KMS-11 (cell line): ENCODE data around the gene ST13.
"Not testable (repeated sequence)": the region's sequence is repeated elsewhere in the genome, so short reads cannot be mapped to it uniquely, and the experiment has no call there.

ENCODE experiments used
- H2AFZ ChIP-seq: fragments of 200-600 bp; sonication (generic); 2 replicates; pipeline ENCODE4 v1.6.1; 2016; ENCODE audit warnings: antibody characterized with exemption, mixed run types, low read depth
- H3K27ac ChIP-seq: fragments of 200-600 bp; sonication (generic); 2 replicates; pipeline ENCODE4 v1.6.1; 2016; ENCODE audit warnings: mild to moderate bottlenecking, mixed run types
- H3K27me3 ChIP-seq: fragments of 200-600 bp; sonication (generic); 2 replicates; pipeline ENCODE4 v1.6.1; 2017; ENCODE audit warnings: mild to moderate bottlenecking, low read depth, mixed run types, moderate library complexity; ENCODE audit not compliant: insufficient read depth
- H3K36me3 ChIP-seq: fragments of 200-600 bp; sonication (generic); 2 replicates; pipeline ENCODE4 v1.6.1; 2017; ENCODE audit warnings: mild to moderate bottlenecking, mixed run types; ENCODE audit not compliant: insufficient read depth
- H3K4me1 ChIP-seq: fragments of 200-600 bp; sonication (generic); 2 replicates; pipeline ENCODE4 v1.6.1; 2016; ENCODE audit warnings: mild to moderate bottlenecking, low read depth, mixed run types; ENCODE audit not compliant: poor library complexity, severe bottlenecking
- H3K4me2 ChIP-seq: fragments of 200-600 bp; sonication (generic); 2 replicates; pipeline ENCODE4 v1.7.0; 2016; ENCODE audit warnings: mild to moderate bottlenecking, mixed run types
- H3K4me3 ChIP-seq: fragments of 200-600 bp; sonication (generic); IDR thresholded peaks from 2 replicates; pipeline ENCODE4 v1.6.1; 2017; ENCODE audit warnings: low read depth, low read length, mixed read lengths; ENCODE audit not compliant: insufficient read depth
- H3K79me2 ChIP-seq: fragments of 200-600 bp; sonication (generic); 2 replicates; pipeline ENCODE4 v1.6.1; 2016; ENCODE audit warnings: low read depth, mixed run types; ENCODE audit not compliant: insufficient read depth
- H3K9ac ChIP-seq: fragments of 200-600 bp; sonication (generic); 2 replicates; pipeline ENCODE4 v1.6.1; 2016; ENCODE audit warnings: mild to moderate bottlenecking, mixed run types
- H4K20me1 ChIP-seq: fragments of 200-600 bp; sonication (generic); 2 replicates; pipeline ENCODE4 v1.6.1; 2016; ENCODE audit warnings: mild to moderate bottlenecking, mixed run types; ENCODE audit not compliant: insufficient read depth
- TF ChIP-seq, protein P1 (sequence below): fragments of 200-600 bp; sonication (generic); conservative IDR thresholded peaks from 2 replicates; pipeline ENCODE4 v1.6.1; 2017; ENCODE audit warnings: low read depth, mild to moderate bottlenecking, antibody characterized with exemption, low read length, moderate library complexity, mixed read lengths

Gene ST13

DNA sequence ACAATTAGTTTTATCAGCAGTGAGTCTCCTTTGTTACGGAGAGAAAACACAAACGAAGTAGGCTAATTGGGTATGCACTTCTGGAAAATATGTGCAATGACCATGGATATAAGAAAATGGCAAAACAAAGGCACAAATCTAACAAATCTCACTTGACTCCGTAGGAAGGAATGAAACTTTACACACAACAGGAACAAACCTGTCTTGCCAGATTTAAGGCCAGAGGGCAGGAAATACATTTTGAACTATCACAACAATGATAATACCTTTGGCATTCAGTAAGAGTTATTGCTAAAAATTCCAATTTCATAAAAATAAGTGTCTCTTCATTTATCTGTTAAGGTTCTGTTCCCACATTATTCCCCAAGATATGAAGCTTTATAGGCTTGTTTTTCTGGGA is 73.9 kb downstream of the ST13 start:
- Histone ChIP-seq H3K9ac (no peak overlapping the region), H3K4me3 (no peak overlapping the region), H3K4me1 (no peaks in the 10 kb centered on the region), H3K36me3 (no peaks in the 10 kb centered on the region), H3K79me2 (no peaks in the 10 kb centered on the region), H3K27me3 (no peaks in the 10 kb centered on the region), H2AFZ (no peak overlapping the region), H3K27ac (no peak overlapping the region), H4K20me1 (no peaks in the 10 kb centered on the region), H3K4me2 (no peak overlapping the region)
- TF ChIP-seq, protein P1, sequence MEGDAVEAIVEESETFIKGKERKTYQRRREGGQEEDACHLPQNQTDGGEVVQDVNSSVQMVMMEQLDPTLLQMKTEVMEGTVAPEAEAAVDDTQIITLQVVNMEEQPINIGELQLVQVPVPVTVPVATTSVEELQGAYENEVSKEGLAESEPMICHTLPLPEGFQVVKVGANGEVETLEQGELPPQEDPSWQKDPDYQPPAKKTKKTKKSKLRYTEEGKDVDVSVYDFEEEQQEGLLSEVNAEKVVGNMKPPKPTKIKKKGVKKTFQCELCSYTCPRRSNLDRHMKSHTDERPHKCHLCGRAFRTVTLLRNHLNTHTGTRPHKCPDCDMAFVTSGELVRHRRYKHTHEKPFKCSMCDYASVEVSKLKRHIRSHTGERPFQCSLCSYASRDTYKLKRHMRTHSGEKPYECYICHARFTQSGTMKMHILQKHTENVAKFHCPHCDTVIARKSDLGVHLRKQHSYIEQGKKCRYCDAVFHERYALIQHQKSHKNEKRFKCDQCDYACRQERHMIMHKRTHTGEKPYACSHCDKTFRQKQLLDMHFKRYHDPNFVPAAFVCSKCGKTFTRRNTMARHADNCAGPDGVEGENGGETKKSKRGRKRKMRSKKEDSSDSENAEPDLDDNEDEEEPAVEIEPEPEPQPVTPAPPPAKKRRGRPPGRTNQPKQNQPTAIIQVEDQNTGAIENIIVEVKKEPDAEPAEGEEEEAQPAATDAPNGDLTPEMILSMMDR: no peak

DNA sequence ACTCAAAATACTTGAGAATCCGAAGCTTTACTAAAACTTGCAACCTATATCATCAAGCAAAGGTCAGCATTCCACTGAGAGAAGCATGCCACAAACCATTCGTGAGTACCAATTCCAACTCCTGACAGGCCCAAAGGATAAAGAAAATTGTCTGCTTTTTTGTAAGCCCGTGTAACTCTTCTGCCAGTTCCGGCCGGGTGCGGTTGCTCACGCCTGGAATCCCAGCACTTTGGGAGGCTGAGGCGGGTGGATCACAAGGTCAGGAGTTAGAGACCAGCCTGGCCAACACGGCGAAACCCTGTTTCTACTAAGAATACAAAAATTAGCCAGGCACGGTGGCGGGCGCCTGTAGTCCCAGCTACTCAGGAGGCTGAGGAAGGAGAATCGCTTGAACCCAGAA is 74.7 kb downstream of the ST13 start:
- H3K9ac ChIP-seq, H4K20me1 ChIP-seq, H3K27me3 ChIP-seq, H3K36me3 ChIP-seq, H3K4me1 ChIP-seq, H2AFZ ChIP-seq, H3K4me3 ChIP-seq, H3K4me2 ChIP-seq, H3K79me2 ChIP-seq, H3K27ac ChIP-seq: not testable (repeated sequence)
